ENCODE measurements around the gene TFEB. TPM values are rescaled to one million over a fixed set of nuclear protein-coding genes. Genes with fewer than 3 reads are reported as not detected.

The TFEB gene
- total and polyA plus RNA-seq, 2 of the 8 experiments (the other 6 are each of a cell fraction or from before 2014, with no cell fraction given), result 2.3 to 6.7 TPM

- no peak overlapping the region for H2BK12ac ChIP-seq (ENCODE audit: low read depth, low read length)
- H3K23ac ChIP-seq (ENCODE audit: insufficient read length), result no peak overlapping the region
- no peak overlapping the region for H2BK15ac ChIP-seq (ENCODE audit: low read length)
- WGBS, 2 experiments (ENCODE audit: extremely low coverage in 1 of 2, insufficient coverage in 1 of 2, insufficient read length in 1 of 2, insufficient replicate concordance in 2 of 2, low coverage in 1 of 2, low lambda C conversion rate in 2 of 2, missing lambda C conversion rate in 1 of 2), result 87% methylated on average over 9 of the region's 9 CpGs; no CpG with 5 or more reads in 1 of the 2 experiments
- POLR2A ChIA-PET (ENCODE audit: partially characterized antibody), result no interaction called here
- peaks cover 0 to 3% (median 1%) of the 10 kb centered on the region in 4 experiments; a peak in 1 of 7 replicates for H3K27me3 ChIP-seq (replicated peaks in 1 of 4; ENCODE audit: control insufficient read depth in 3 of 4, extremely low read depth in 1 of 4, insufficient read depth in 3 of 4, low read length in 3 of 4)
- H3K4me3 ChIP-seq (ENCODE audit: extremely low read depth in 1 of 4, insufficient read depth in 2 of 4, low read depth in 3 of 4, low read length in 4 of 4), result no peak overlapping the region
- peaks cover 0 to 7% (median 4%) of the 10 kb centered on the region in 4 experiments; a peak in 4 of 7 replicates for H3K4me1 ChIP-seq (replicated peaks in 1 of 4; ENCODE audit: control insufficient read depth in 3 of 4, insufficient read depth in 4 of 4, low read length in 3 of 4)
- CTCF ChIA-PET (ENCODE audit: partially characterized antibody), result interaction anchor here (0.6 to 1.8 kb wide), 8 partner anchors 9 to 1710 kb away, joined by 3 to 13 read pairs (median 4); no protein-coding TSS in a partner anchor
- FAIRE-seq, result no peak
- H4K20me1 ChIP-seq (replicated peaks in 1 of 2; ENCODE audit: control insufficient read depth in 1 of 2, insufficient read depth in 2 of 2, low read length in 2 of 2), result no peaks in the 10 kb centered on the region
- no peaks in the 10 kb centered on the region; the same call in 1 of the 2 replicates for H3K23me2 ChIP-seq (ENCODE audit: low read depth, low read length)
- DNase-seq (ENCODE audit: low read depth in 1 of 2, low spot score in 2 of 2), result no peak
- no peak overlapping the region for H4K91ac ChIP-seq (replicated peaks; ENCODE audit: insufficient read length, low read length)
- H3K18ac ChIP-seq (ENCODE audit: extremely low read depth, low read length), result no peak overlapping the region
- no peak overlapping the region for H2BK120ac ChIP-seq (replicated peaks; ENCODE audit: low read depth, low read length)
- H3K79me2 ChIP-seq (ENCODE audit: control insufficient read depth in 1 of 2, insufficient read depth in 2 of 2, low read length in 2 of 2), result no peaks in the 10 kb centered on the region
- H3K36me3 ChIP-seq (ENCODE audit: control insufficient read depth in 2 of 4, insufficient read depth in 4 of 4, low read length in 3 of 4), result no peaks in the 10 kb centered on the region
- H3K14ac ChIP-seq (ENCODE audit: insufficient read length), result no peak overlapping the region
- no peak overlapping the region for H4K5ac ChIP-seq (ENCODE audit: insufficient read length, low read depth, low read length)
- no peak overlapping the region for H2BK5ac ChIP-seq (ENCODE audit: low read depth, low read length)
- H2AFZ ChIP-seq (ENCODE audit: low read length), result no peak overlapping the region
- H3K56ac ChIP-seq (replicated peaks; ENCODE audit: insufficient read length, low read depth, low read length), result no peak overlapping the region
- no peak overlapping the region for H4K8ac ChIP-seq (ENCODE audit: extremely low read depth, insufficient read depth, low read length)
- no peak overlapping the region for H2BK20ac ChIP-seq (ENCODE audit: low read length)
- TF ChIP-seq KDM5A (IDR thresholded peaks at IDR 0.05; ENCODE audit: low read length) (no peak), SUZ12 (IDR thresholded peaks at IDR 0.05; ENCODE audit: low read length) (no peak), FOSL1 (IDR thresholded peaks at IDR 0.05; ENCODE audit: insufficient read depth, low read depth, low read length) (no peak), SIX5 (IDR thresholded peaks at IDR 0.05; ENCODE audit: low read depth, low read length) (no peak), CHD2 (IDR thresholded peaks at IDR 0.05; ENCODE audit: low read length) (no peak), TCF12 (IDR thresholded peaks at IDR 0.05; ENCODE audit: low read depth, low read length) (no peak), TBP (IDR thresholded peaks at IDR 0.05; ENCODE audit: low read depth, low read length) (no peak), NANOG (IDR thresholded peaks at IDR 0.05; ENCODE audit: insufficient read depth, low read depth, low read length, poor library complexity, severe bottlenecking) (no peak), EGR1 (IDR thresholded peaks at IDR 0.05; ENCODE audit: borderline replicate concordance, low read depth, low read length) (no peak), BACH1 (IDR thresholded peaks at IDR 0.05; ENCODE audit: low read length) (no peak)
- no peak overlapping the region for H3K27ac ChIP-seq (ENCODE audit: low read depth, low read length)
- peaks cover 0 to 7% of the 10 kb centered on the region in 2 experiments; a peak in 1 of 4 replicates for H3K9me3 ChIP-seq (ENCODE audit: insufficient read depth in 2 of 2, low read depth in 1 of 2, low read length in 1 of 2)
- no peak overlapping the region for H3K4me2 ChIP-seq (ENCODE audit: insufficient read depth in 1 of 2, low read depth in 2 of 2, low read length in 2 of 2)
- no peak overlapping the region for H3K4ac ChIP-seq (replicated peaks; ENCODE audit: insufficient read length, low read depth, low read length)
- H2AK5ac ChIP-seq (ENCODE audit: low read depth, low read length), result no peak overlapping the region
- H3K79me1 ChIP-seq (ENCODE audit: low read depth, low read length), result no peaks in the 10 kb centered on the region
- H3K9ac ChIP-seq (replicated peaks in 1 of 4; ENCODE audit: extremely low read depth in 1 of 4, low read depth in 3 of 4, low read length in 3 of 4), result no peak overlapping the region
Measured at GRCh38 chr6:41670703-41671360, 64.6 kb downstream of the TFEB start.
